HG02973 (cell line): ENCODE data around the gene CPPED1.

Source experiments
- ATAC-seq: cut with Tn5 transposase; IDR thresholded peaks from one replicate; pipeline ENCODE4 v1.9.1; 2021; ENCODE audit warnings: moderate library complexity; ENCODE audit not compliant: unreplicated experiment

CPPED1 gene

GRCh38 chr16:12613131-12613991 is 190.3 kb downstream of the CPPED1 start:
- peak; percentile 71 for ATAC-seq

- no peak for ATAC-seq
Observed at GRCh38 chr16:12612598-12613101, 191.0 kb downstream of the CPPED1 start.

GRCh38 chr16:12611916-12612597 is 191.6 kb downstream of the CPPED1 start:
- ATAC-seq, result no peak

- no peak for ATAC-seq
Observed at GRCh38 chr16:12611006-12611477, 192.6 kb downstream of the CPPED1 start.

- no peak for ATAC-seq
Observed at GRCh38 chr16:12609937-12610699, 193.6 kb downstream of the CPPED1 start.
